HCT116 (cell line): Measurements from ENCODE around the gene ACKR3. TPM values are rescaled to one million over a fixed set of nuclear protein-coding genes. Genes with fewer than 3 reads are reported as not detected.

Experiments used
- ATAC-seq: fragments of 200-7000 bp; cut with Tn5 transposase; 2 replicates; pipeline ENCODE4 v1.9.1; 2020; ENCODE audit warnings: mild to moderate bottlenecking, moderate library complexity
- BruUV-seq: library from RNA; stranded (reverse); fragments of 400-500 nt; replicated peaks from 2 replicates; lab custom pipeline; 2021; lab: Mats Ljungman, UMichigan
- CTCF ChIA-PET: fragments of 300-600 bp; sonication (Branson Sonifier 250); formaldehyde crosslinking; loops from one replicate; lab custom pipeline; 2021; ENCODE audit warnings: antibody characterized with exemption; lab: Charles Lee
- POLR2A ChIA-PET: fragments of 300-600, 350-600 bp; sonication (Branson Sonifier 250); formaldehyde crosslinking; loops from one replicate; lab custom pipeline; 2021; ENCODE audit warnings: antibody characterized with exemption; lab: Charles Lee
- RAD21 ChIA-PET, 2 experiments: fragments of 300-600 bp; sonication (Branson Sonifier 250); formaldehyde crosslinking; loops; one replicate each; lab custom pipeline; 2023; ENCODE audit warnings: low total read pairs in 2 of 2; ENCODE audit not compliant: uncharacterized antibody in 2 of 2, unreplicated experiment in 2 of 2, low non-redundant PET in 1 of 2; lab: Charles Lee
- DNase-seq: peaks from one replicate; pipeline ENCODE4 v3.0.0-alpha.2; 2010; ENCODE audit warnings: low read depth, low spot score
- H2AFZ ChIP-seq: fragments of 200-600 bp; shearing (Covaris generic), sonication (generic); 2 replicates; pipeline ENCODE4 v1.6.1; 2017; ENCODE audit warnings: low read depth, mixed run types, mixed read lengths, antibody characterized with exemption, low read length; ENCODE audit not compliant: poor library complexity, severe bottlenecking
- H3K27ac ChIP-seq: 2 replicates; pipeline ENCODE4 v1.5.1; 2012; ENCODE audit warnings: low read depth, low read length
- H3K27me3 ChIP-seq: fragments of 200-600 bp; sonication (generic); 2 replicates; pipeline ENCODE4 v1.6.1; 2016; ENCODE audit warnings: mixed run types, low read length, mixed read lengths; ENCODE audit not compliant: insufficient read depth
- H3K36me3 ChIP-seq, 2 experiments: fragments of 200-500 bp in 1 of 2; fragments of 200-600 bp in 1 of 2; sonication (Bioruptor generic) in 1 of 2; sonication (generic) in 1 of 2; 2 replicates each; pipeline versions ENCODE4 v1.5.1 to v1.6.1; 2014 to 2016; ENCODE audit warnings: low read length in 2 of 2, inconsistent platforms in 1 of 2, mixed read lengths in 1 of 2, mixed run types in 1 of 2; ENCODE audit not compliant: insufficient read depth in 2 of 2, control insufficient read depth in 1 of 2
- H3K4me1 ChIP-seq, 2 experiments: fragments of 200-600 bp in 1 of 2; sonication (generic) in 1 of 2; 2 replicates each; pipeline versions ENCODE4 v1.5.1 to v1.6.1; 2012 to 2017; ENCODE audit warnings: low read length in 2 of 2, inconsistent platforms in 1 of 2, mild to moderate bottlenecking in 1 of 2, mixed read lengths in 1 of 2, mixed run types in 1 of 2, moderate library complexity in 1 of 2; ENCODE audit not compliant: insufficient read depth in 2 of 2, control insufficient read depth in 1 of 2
- H3K4me2 ChIP-seq: fragments of 200-600 bp; sonication (generic); 2 replicates; pipeline ENCODE4 v1.6.1; 2017; ENCODE audit warnings: mixed run types, low read length, mixed read lengths
- H3K4me3 ChIP-seq, 2 experiments: fragments of 200-600 bp in 1 of 2; sonication (generic) in 1 of 2; replicated peaks in 1 of 2; 2 replicates each; pipeline ENCODE4 v1.5.1; 2011 to 2016; ENCODE audit warnings: low read length in 2 of 2, control low read depth in 1 of 2, low read depth in 1 of 2, mild to moderate bottlenecking in 1 of 2, mixed read lengths in 1 of 2, mixed run types in 1 of 2
- H3K79me2 ChIP-seq: fragments of 200-600 bp; sonication (generic); 2 replicates; pipeline ENCODE4 v1.6.1; 2017; ENCODE audit warnings: mild to moderate bottlenecking, mixed run types, low read length, moderate library complexity, mixed read lengths; ENCODE audit not compliant: insufficient read depth
- H3K9ac ChIP-seq: fragments of 200-600 bp; sonication (generic); 2 replicates; pipeline ENCODE4 v1.6.1; 2016; ENCODE audit warnings: low read length, mixed read lengths
- H3K9me2 ChIP-seq: fragments of 200-600 bp; sonication (generic), shearing (Covaris generic); 2 replicates; pipeline ENCODE4 v1.6.1; 2017; ENCODE audit warnings: mixed run types, mild to moderate bottlenecking, moderate library complexity; ENCODE audit not compliant: insufficient read depth
- H3K9me3 ChIP-seq, 2 experiments: fragments of 200-500 bp in 1 of 2; fragments of 200-600 bp in 1 of 2; sonication (Bioruptor generic) in 1 of 2; sonication (generic) in 1 of 2; 2 replicates each; pipeline ENCODE4 v1.6.1; 2014 to 2017; ENCODE audit warnings: low read length in 2 of 2, mixed read lengths in 2 of 2, inconsistent platforms in 1 of 2, low read depth in 1 of 2, mild to moderate bottlenecking in 1 of 2, mixed run types in 1 of 2, moderate library complexity in 1 of 2; ENCODE audit not compliant: control insufficient read depth in 1 of 2, insufficient read depth in 1 of 2
- H4K20me1 ChIP-seq: fragments of 200-600 bp; sonication (generic), shearing (Covaris generic); 2 replicates; pipeline ENCODE4 v1.6.1; 2017; ENCODE audit warnings: mixed run types, mild to moderate bottlenecking, moderate library complexity; ENCODE audit not compliant: insufficient read depth
- CEBPB ChIP-seq: IDR thresholded peaks from 2 replicates; pipeline ENCODE4 v1.6.1; 2012; ENCODE audit warnings: low read depth
- CTCF ChIP-seq, 3 experiments: fragments of 200-600 bp in 1 of 3; sonication (generic) in 1 of 3; IDR thresholded peaks in 2 of 3; conservative IDR thresholded peaks in 1 of 3; 2 replicates each; pipeline ENCODE4 v1.5.1; 2012 to 2017; ENCODE audit warnings: low read depth in 2 of 3, low read length in 2 of 3, antibody characterized with exemption in 1 of 3, borderline replicate concordance in 1 of 3, control low read depth in 1 of 3, mild to moderate bottlenecking in 1 of 3, mixed read lengths in 1 of 3, mixed run types in 1 of 3, moderate library complexity in 1 of 3; ENCODE audit not compliant: insufficient read depth in 1 of 3
- EGR1 ChIP-seq: IDR thresholded peaks from 2 replicates; pipeline ENCODE4 v1.6.1; 2012; ENCODE audit warnings: low read depth
- ELF1 ChIP-seq: IDR thresholded peaks from 2 replicates; pipeline ENCODE4 v1.6.1; 2012; ENCODE audit warnings: low read depth, borderline replicate concordance
- JUND ChIP-seq: IDR thresholded peaks from 2 replicates; pipeline ENCODE4 v1.6.1; 2012
- POLR2A ChIP-seq: IDR thresholded peaks from 2 replicates; pipeline ENCODE4 v1.7.0; 2011; ENCODE audit warnings: borderline replicate concordance; ENCODE audit not compliant: insufficient read depth, insufficient read length; ENCODE audit errors: extremely low read depth
- POLR2AphosphoS5 ChIP-seq: IDR thresholded peaks from 2 replicates; pipeline ENCODE4 v1.6.1; 2011; ENCODE audit warnings: mild to moderate bottlenecking, low read depth, low read length, moderate library complexity
- RAD21 ChIP-seq: IDR thresholded peaks from 2 replicates; pipeline ENCODE4 v1.6.1; 2012; ENCODE audit warnings: low read depth, mild to moderate bottlenecking
- SIN3A ChIP-seq: IDR thresholded peaks from 2 replicates; pipeline ENCODE4 v1.6.1; 2012; ENCODE audit warnings: low read depth
- SP1 ChIP-seq: IDR thresholded peaks from 2 replicates; pipeline ENCODE4 v1.6.1; 2012; ENCODE audit warnings: low read depth
- ZFX ChIP-seq: fragments of 450-650 bp; IDR thresholded peaks from 2 replicates; pipeline ENCODE4 v1.6.1; 2017
- ZNF274 ChIP-seq: fragments of 200-500 bp; sonication (Bioruptor generic); IDR thresholded peaks from 2 replicates; pipeline ENCODE4 v1.6.1; 2014; ENCODE audit warnings: mild to moderate bottlenecking, low read depth, low read length, inconsistent platforms
- intact Hi-C: fragments of 100-400 bp; cut with micrococcal nuclease; formaldehyde crosslinking; loops from 2 replicates; pipeline ENCODE4 v1.10.0; 2022
- total RNA-seq: library from RNA; stranded (reverse); gene quantifications from one replicate; pipeline ENCODE4 v1.2.1, GENCODE V29; 2021; ENCODE audit not compliant: unreplicated experiment

The ACKR3 gene
- total RNA-seq, 1 experiment from 2014 or later = 0.20 TPM

- H3K4me3 ChIP-seq = no peak overlapping the region
- DNase-seq (no peak), ATAC-seq (no peak)
- no peak overlapping the region for H3K4me2 ChIP-seq
- peaks cover 61% of the 10 kb centered on the region for H3K27me3 ChIP-seq
- POLR2A ChIA-PET = no interaction called here
- H3K79me2 ChIP-seq = no peaks in the 10 kb centered on the region
- BruUV-seq = no TSS peak
- H3K9me2 ChIP-seq = no peaks in the 10 kb centered on the region
- intact Hi-C loops = no loop called here
- H3K27ac ChIP-seq = no peak overlapping the region
- no peaks in the 10 kb centered on the region for H4K20me1 ChIP-seq
- H3K9ac ChIP-seq = no peak overlapping the region
- H3K9me3 ChIP-seq = no peaks in the 10 kb centered on the region
- no peak for TF ChIP-seq POLR2AphosphoS5
- TF ChIP-seq CEBPB = no peak
- TF ChIP-seq POLR2A = no peak
- no peak for TF ChIP-seq ELF1
- TF ChIP-seq ZFX = no peak
- no peak for TF ChIP-seq RAD21
- TF ChIP-seq, all 23 proteins: peak for 0
- ChIA-PET RAD21 (no interaction called here), CTCF (no interaction called here)
- H3K4me1 ChIP-seq = no peaks in the 10 kb centered on the region
- no peak overlapping the region for H2AFZ ChIP-seq
- H3K36me3 ChIP-seq = no peaks in the 10 kb centered on the region
Measured at GRCh38 chr2:236622660-236623059, 53.0 kb downstream of the ACKR3 start.

GRCh38 chr2:236623816-236624215 lies 54.2 kb downstream of the ACKR3 start:
- no TSS peak for BruUV-seq
- RAD21 ChIA-PET = no interaction called here

More at GRCh38 chr2:236623816-236624215, 54.2 kb downstream of the ACKR3 start:
- intact Hi-C loops = no loop called here
- ChIA-PET POLR2A (no interaction called here), CTCF (no interaction called here)
- Histone ChIP-seq H3K4me3 (no peak overlapping the region), H3K9me3 (no peaks in the 10 kb centered on the region), H3K9ac (no peak overlapping the region), H2AFZ (no peak overlapping the region), H4K20me1 (no peaks in the 10 kb centered on the region), H3K27ac (no peak overlapping the region), H3K9me2 (no peaks in the 10 kb centered on the region), H3K27me3 (peaks cover 49% of the 10 kb centered on the region), H3K4me1 (no peaks in the 10 kb centered on the region), H3K36me3 (no peaks in the 10 kb centered on the region), H3K4me2 (no peak overlapping the region), H3K79me2 (no peaks in the 10 kb centered on the region)
- TF ChIP-seq CTCF (IDR thresholded peaks at IDR 0.05 in 2 of 3, conservative IDR thresholded peaks at IDR 0.05 in 1 of 3; ENCODE audit: borderline replicate concordance in 1 of 3, insufficient read depth in 1 of 3, low read depth in 2 of 3, low read length in 2 of 3) (0 out of 6 replicates have a peak, but pooled peaks of 1 of the 3 experiments have one; percentile 23), ZNF274 (no peak), SIN3A (no peak), EGR1 (no peak), SP1 (no peak), JUND (no peak), POLR2A (no peak)
- DNase-seq (no peak), ATAC-seq (0 out of 2 replicates have a peak, but pooled peaks have one; percentile 51)
